ENCODE data around the gene GLI2.

Gene GLI2

GRCh38 chr2:120697471-120697870 is 38.2 kb upstream of the GLI2 start:
- POLR2A ChIA-PET: no interaction called here
- Histone ChIP-seq H3K27ac (ENCODE audit: extremely low read depth, low read depth, low read length) (no peak overlapping the region), H3K36me3 (ENCODE audit: control insufficient read depth in 2 of 2, insufficient read depth in 1 of 2, low read length in 2 of 2) (no peaks in the 10 kb centered on the region), H3K9me3 (ENCODE audit: control insufficient read depth, insufficient read depth, low read depth, low read length) (no peaks in the 10 kb centered on the region), H3K4me3 (ENCODE audit: low read depth, low read length) (no peak overlapping the region), H3K4me1 (ENCODE audit: control insufficient read depth, insufficient read depth, low read length) (no peaks in the 10 kb centered on the region)
- CTCF ChIA-PET: interaction anchor here (0.6 to 9.4 kb wide), 4 partner anchors 38 to 380 kb away, joined by 3 to 172 read pairs (median 17); partner anchors contain the start of gene GLI2
- TF ChIP-seq GLI4 (tag by site-specific recombination; IDR thresholded peaks at IDR 0.05): no peak
- no peak for TF ChIP-seq ZNF473 (tag by site-specific recombination; IDR thresholded peaks at IDR 0.05)
- no peak for TF ChIP-seq ZEB2 (tag by site-specific recombination; IDR thresholded peaks at IDR 0.05)
- no peak for TF ChIP-seq ZNF169 (tag by site-specific recombination; IDR thresholded peaks at IDR 0.05)
- no peak for TF ChIP-seq ZNF239 (tag by site-specific recombination; IDR thresholded peaks at IDR 0.05)
- TF ChIP-seq ZNF341 (tag by site-specific recombination; IDR thresholded peaks at IDR 0.05; ENCODE audit: low read depth): no peak

DNA sequence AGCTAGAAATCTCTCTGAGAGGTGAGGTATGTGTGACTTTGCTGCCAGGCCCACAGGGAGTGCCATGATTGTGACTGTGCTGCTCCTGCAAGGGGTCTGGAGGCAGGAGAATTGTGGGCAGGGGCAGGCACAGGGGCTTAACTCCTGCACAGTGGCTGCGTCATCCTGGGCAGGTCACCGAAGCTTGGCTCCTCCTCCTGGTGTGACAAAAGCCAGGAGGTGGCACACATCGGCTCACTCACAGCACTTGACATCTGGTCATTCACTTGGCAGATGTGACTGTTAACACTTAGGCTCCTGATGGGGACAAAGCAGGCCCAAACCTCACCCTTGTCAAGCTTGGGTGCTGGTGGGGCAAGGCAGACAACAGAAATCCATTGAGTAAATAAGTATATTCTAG is 36.4 kb upstream of the GLI2 start:
- TF ChIP-seq ZNF488 (tag by site-specific recombination; IDR thresholded peaks at IDR 0.05) (no peak), MYNN (tag by site-specific recombination; IDR thresholded peaks at IDR 0.05; ENCODE audit: borderline replicate concordance) (no peak), ZNF24 (tag by site-specific recombination; IDR thresholded peaks at IDR 0.05) (no peak), KLF16 (tag by site-specific recombination; IDR thresholded peaks at IDR 0.05) (no peak), ZNF768 (tag by site-specific recombination; IDR thresholded peaks at IDR 0.05) (no peak), YY1 (tag by site-specific recombination; IDR thresholded peaks at IDR 0.05) (no peak), GLIS2 (tag by site-specific recombination; IDR thresholded peaks at IDR 0.05) (no peak)
- CTCF ChIA-PET: interaction anchor here (0.6 to 5.4 kb wide), 5 partner anchors 111 to 381 kb away, joined by 3 to 28 read pairs (median 4); no protein-coding TSS in a partner anchor
- H3K9me3 ChIP-seq (ENCODE audit: control insufficient read depth, insufficient read depth, low read depth, low read length): no peaks in the 10 kb centered on the region
- POLR2A ChIA-PET: no interaction called here
- H3K4me1 ChIP-seq (ENCODE audit: control insufficient read depth, insufficient read depth, low read length): peaks cover 3% of the 10 kb centered on the region; the same call in 1 of the 2 replicates
- H3K4me3 ChIP-seq (ENCODE audit: low read depth, low read length): no peak overlapping the region
- H3K27ac ChIP-seq (ENCODE audit: extremely low read depth, low read depth, low read length): no peak overlapping the region
- no peaks in the 10 kb centered on the region for H3K36me3 ChIP-seq (ENCODE audit: control insufficient read depth in 2 of 2, insufficient read depth in 1 of 2, low read length in 2 of 2)

GRCh38 chr2:120700659-120701058 is 35.0 kb upstream of the GLI2 start:
- Histone ChIP-seq H3K36me3 (ENCODE audit: control insufficient read depth in 2 of 2, insufficient read depth in 1 of 2, low read length in 2 of 2) (no peaks in the 10 kb centered on the region), H3K4me1 (ENCODE audit: control insufficient read depth, insufficient read depth, low read length) (peaks cover 3% of the 10 kb centered on the region; the same call in 1 of the 2 replicates), H3K4me3 (ENCODE audit: low read depth, low read length) (no peak overlapping the region), H3K27ac (ENCODE audit: extremely low read depth, low read depth, low read length) (no peak overlapping the region), H3K9me3 (ENCODE audit: control insufficient read depth, insufficient read depth, low read depth, low read length) (no peaks in the 10 kb centered on the region)
- CTCF ChIA-PET: interaction anchor here (1.0 to 5.4 kb wide), 3 partner anchors 23 to 377 kb away, joined by 3 to 28 read pairs (median 3); no protein-coding TSS in a partner anchor
- TF ChIP-seq ZNF837 (tag by site-specific recombination; IDR thresholded peaks at IDR 0.05): no peak
- no peak for TF ChIP-seq ZNF350 (tag by site-specific recombination; IDR thresholded peaks at IDR 0.05)
- POLR2A ChIA-PET: interaction anchor here (1.0 kb wide), 1 partner anchor 36 kb away, joined by 3 read pairs; no protein-coding TSS in a partner anchor

DNA sequence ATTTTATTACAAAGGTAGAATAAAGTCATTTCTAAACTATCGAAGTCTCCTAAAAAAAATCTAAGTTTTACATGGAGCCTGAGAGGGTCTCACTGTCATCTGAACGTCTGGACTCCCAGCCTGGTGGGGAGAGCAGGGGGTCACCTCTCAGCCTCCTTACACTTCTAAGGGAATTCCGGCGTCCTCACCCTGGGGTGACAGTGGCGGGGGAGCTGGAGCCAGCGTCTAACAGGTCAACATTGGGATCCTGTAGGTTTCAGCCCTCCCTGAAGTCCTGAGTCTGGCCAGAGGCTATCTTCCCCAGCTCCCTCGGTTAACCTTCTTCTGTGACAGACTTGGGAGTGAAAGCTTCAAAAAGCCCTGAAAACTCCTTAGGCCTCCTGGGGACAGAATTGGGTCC is 34.6 kb upstream of the GLI2 start:
- H3K9me3 ChIP-seq (ENCODE audit: control insufficient read depth, insufficient read depth, low read depth, low read length): no peaks in the 10 kb centered on the region
- ChIA-PET CTCF (interaction anchor here (0.6 to 5.4 kb wide), 3 partner anchors 23 to 427 kb away, joined by 3 to 28 read pairs (median 3); no protein-coding TSS in a partner anchor), POLR2A (interaction anchor here (1.0 kb wide), 1 partner anchor 36 kb away, joined by 3 read pairs; no protein-coding TSS in a partner anchor)
- no peak overlapping the region for H3K4me3 ChIP-seq (ENCODE audit: low read depth, low read length)
- H3K36me3 ChIP-seq (ENCODE audit: control insufficient read depth in 2 of 2, insufficient read depth in 1 of 2, low read length in 2 of 2): no peaks in the 10 kb centered on the region
- no peak overlapping the region for H3K27ac ChIP-seq (ENCODE audit: extremely low read depth, low read depth, low read length)
- H3K4me1 ChIP-seq (ENCODE audit: control insufficient read depth, insufficient read depth, low read length): peaks cover 3% of the 10 kb centered on the region; the same call in 1 of the 2 replicates
- TF ChIP-seq, protein P1, sequence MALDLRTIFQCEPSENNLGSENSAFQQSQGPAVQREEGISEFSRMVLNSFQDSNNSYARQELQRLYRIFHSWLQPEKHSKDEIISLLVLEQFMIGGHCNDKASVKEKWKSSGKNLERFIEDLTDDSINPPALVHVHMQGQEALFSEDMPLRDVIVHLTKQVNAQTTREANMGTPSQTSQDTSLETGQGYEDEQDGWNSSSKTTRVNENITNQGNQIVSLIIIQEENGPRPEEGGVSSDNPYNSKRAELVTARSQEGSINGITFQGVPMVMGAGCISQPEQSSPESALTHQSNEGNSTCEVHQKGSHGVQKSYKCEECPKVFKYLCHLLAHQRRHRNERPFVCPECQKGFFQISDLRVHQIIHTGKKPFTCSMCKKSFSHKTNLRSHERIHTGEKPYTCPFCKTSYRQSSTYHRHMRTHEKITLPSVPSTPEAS (tag by site-specific recombination; IDR thresholded peaks at IDR 0.05): no peak
- TF ChIP-seq ZNF221 (tag by site-specific recombination; IDR thresholded peaks at IDR 0.05; ENCODE audit: borderline replicate concordance) (no peak), ZNF248 (tag by site-specific recombination; IDR thresholded peaks at IDR 0.05) (no peak), ZNF426 (tag by site-specific recombination; IDR thresholded peaks at IDR 0.05) (no peak), SCRT1 (tag by site-specific recombination; IDR thresholded peaks at IDR 0.05; ENCODE audit: borderline replicate concordance) (no peak), BCL6B (tag by site-specific recombination; IDR thresholded peaks at IDR 0.05) (no peak), ZNF302 (tag by site-specific recombination; IDR thresholded peaks at IDR 0.05; ENCODE audit: low read depth) (no peak), GFI1B (tag by site-specific recombination; IDR thresholded peaks at IDR 0.05) (no peak), ZNF791 (tag by site-specific recombination; IDR thresholded peaks at IDR 0.05) (no peak), ZNF311 (tag by site-specific recombination; IDR thresholded peaks at IDR 0.05; ENCODE audit: borderline replicate concordance) (no peak), ZNF37A (tag by site-specific recombination; IDR thresholded peaks at IDR 0.05) (no peak), ZNF433 (tag by site-specific recombination; IDR thresholded peaks at IDR 0.05; ENCODE audit: low read depth) (no peak), ZNF529 (tag by site-specific recombination; IDR thresholded peaks at IDR 0.05; ENCODE audit: insufficient replicate concordance) (no peak)
